HG03442 (cell line): ENCODE measurements around the gene BTBD7.
"Not testable (repeated sequence)": the region's sequence is repeated elsewhere in the genome, so short reads cannot be mapped to it uniquely, and the experiment has no call there.

Source experiments
- ATAC-seq: cut with Tn5 transposase; IDR thresholded peaks from one replicate; pipeline ENCODE4 v1.9.1; 2021; ENCODE audit warnings: mild to moderate bottlenecking, moderate library complexity; ENCODE audit not compliant: unreplicated experiment

BTBD7 gene

GRCh38 chr14:93249128-93249831 is 83.6 kb downstream of the BTBD7 start:
- no peak for ATAC-seq

- ATAC-seq, result no peak
Measured at GRCh38 chr14:93246534-93246933, 86.3 kb downstream of the BTBD7 start.

GRCh38 chr14:93245764-93246420 is 86.9 kb downstream of the BTBD7 start:
- no peak for ATAC-seq

GRCh38 chr14:93240678-93241000 is 92.2 kb downstream of the BTBD7 start:
- ATAC-seq, result no peak

- ATAC-seq, result no peak
Measured at GRCh38 chr14:93239869-93240677, 92.8 kb downstream of the BTBD7 start.

- no peak for ATAC-seq
Measured at GRCh38 chr14:93234798-93235197, 98.0 kb downstream of the BTBD7 start.

GRCh38 chr14:93233078-93233477 is 99.8 kb downstream of the BTBD7 start:
- not testable (repeated sequence) for ATAC-seq

GRCh38 chr14:93232159-93232558 is 100.7 kb downstream of the BTBD7 start:
- ATAC-seq, result no peak

- ATAC-seq, result no peak
Measured at GRCh38 chr14:93231129-93231979, 101.5 kb downstream of the BTBD7 start.

GRCh38 chr14:93230539-93230938 is 102.3 kb downstream of the BTBD7 start:
- ATAC-seq, result no peak

GRCh38 chr14:93228550-93228949 is 104.3 kb downstream of the BTBD7 start:
- no peak for ATAC-seq

GRCh38 chr14:93223565-93223964 is 109.3 kb downstream of the BTBD7 start:
- no peak for ATAC-seq

- no peak for ATAC-seq
Measured at GRCh38 chr14:93220509-93220908, 112.3 kb downstream of the BTBD7 start.

- ATAC-seq, result peak; percentile 71
Measured at GRCh38 chr14:93219103-93219726, 113.6 kb downstream of the BTBD7 start.

- ATAC-seq, result no peak
Measured at GRCh38 chr14:93214598-93214997, 118.2 kb downstream of the BTBD7 start.

GRCh38 chr14:93212432-93212831 is 120.4 kb downstream of the BTBD7 start:
- ATAC-seq, result no peak

- ATAC-seq, result peak; percentile 37
Measured at GRCh38 chr14:93207468-93208308, 125.1 kb downstream of the BTBD7 start.

- peak; percentile 82 for ATAC-seq
Measured at GRCh38 chr14:93206793-93207467, 125.9 kb downstream of the BTBD7 start, which contains the start of the genes GON7 and UBR7. Gene GON7 (minus strand): TSS chr14:93207065. CDS start chr14:93207037, 28 bp downstream. Gene UBR7 (plus strand): TSS chr14:93207256. CDS start chr14:93207292, 36 bp downstream.
